HG03342 (cell line): Measurements from ENCODE around the gene CLDN24.

Experiments
- ATAC-seq: cut with Tn5 transposase; IDR thresholded peaks from one replicate; pipeline ENCODE4 v1.9.1; 2021; ENCODE audit warnings: mild to moderate bottlenecking, moderate library complexity; ENCODE audit not compliant: unreplicated experiment

Gene CLDN24

DNA sequence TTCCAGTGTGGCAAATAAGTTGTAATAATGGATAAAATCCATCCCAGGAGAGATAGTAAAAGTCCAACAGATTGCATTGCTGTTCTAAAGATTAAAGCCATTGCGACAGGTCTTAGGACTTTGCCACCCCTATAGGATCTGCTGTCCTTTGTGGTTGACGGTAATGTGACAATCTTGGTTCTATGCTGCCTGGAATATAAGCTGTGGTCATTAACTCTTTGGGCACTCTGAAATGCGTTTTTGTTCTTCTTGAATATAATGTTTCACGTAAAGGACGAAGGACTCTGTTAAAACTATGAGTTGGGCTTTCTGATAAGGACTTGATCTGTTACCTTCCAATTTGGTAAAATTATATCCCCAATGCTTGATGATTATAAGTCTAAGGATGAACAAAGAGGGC, at the start of gene CLDN24:
Gene CLDN24, minus strand, starts transcription at position 101 of the 400 bp plus-strand sequence. Its CDS starts 0 bp downstream, at position 101.
- ATAC-seq, result no peak

DNA sequence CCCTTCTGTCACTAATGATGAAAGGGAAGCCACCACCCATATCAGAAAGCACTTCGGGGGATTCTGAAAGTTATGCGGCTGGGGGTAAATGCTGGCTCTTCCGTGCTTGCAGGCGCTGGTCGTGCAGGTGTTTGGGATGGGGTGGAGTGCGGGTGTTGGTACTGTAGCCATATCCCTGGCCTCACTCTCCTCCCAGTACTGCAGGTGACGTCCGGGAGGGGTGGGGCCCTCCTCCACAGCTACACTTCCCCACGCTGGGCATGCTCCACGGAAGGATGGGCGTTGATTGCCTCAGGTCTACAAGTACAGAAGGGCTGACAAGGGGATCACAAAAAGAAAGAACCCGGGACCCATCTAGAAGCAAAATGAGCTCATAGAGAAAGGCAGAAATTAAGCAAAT, 48.6 kb upstream of the CLDN24 start:
- ATAC-seq, result no peak

DNA sequence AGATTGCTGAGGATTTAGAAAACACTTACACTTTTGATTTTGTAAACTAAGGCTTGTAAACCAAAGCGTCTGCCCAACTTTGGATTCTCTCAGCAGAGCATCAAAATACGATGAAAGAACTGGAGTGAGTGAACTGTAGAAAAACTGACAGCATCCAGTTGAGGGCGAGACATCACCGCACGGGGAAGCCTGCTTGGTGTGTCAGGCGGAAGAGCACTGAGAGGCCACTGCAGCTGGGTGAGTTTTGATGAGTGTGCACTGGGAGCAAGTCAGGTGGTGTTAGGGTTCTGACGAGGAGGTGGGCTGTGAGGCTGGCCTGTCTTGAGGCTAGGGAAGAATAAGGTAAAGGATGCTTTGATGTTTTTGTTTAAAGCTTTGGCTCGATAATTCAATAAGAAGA, 46.8 kb upstream of the CLDN24 start:
- no peak for ATAC-seq

DNA sequence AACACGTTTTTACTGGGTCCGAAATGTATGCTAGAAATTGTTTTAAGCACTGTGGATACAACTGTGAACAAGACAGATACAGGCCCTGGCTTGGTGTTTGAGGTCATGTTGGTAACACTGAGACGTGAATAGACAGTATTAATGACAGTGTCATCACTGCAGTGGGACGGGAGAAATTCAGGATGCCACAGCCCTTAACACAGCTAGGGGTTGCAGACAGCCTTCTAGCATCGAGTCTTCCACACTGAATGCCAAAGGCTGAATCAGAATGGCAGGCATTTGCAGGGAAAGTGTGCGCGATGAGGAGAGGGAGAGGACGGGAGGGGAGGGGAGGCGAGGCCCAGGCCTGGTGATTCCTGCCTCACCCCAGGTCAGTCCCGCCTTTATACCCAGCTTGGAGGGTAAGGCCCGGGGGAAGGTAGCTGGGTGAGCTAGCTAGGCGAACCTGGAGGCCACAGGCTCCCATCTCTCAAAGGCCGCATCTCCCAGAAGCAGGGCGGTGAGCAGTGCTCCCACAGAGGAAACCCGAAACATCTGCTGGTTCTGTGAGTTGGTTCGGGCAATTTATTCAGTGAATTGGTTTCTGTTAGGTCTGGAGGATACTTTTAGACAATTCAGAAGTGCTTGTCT, 44.1 kb upstream of the CLDN24 start:
- no peak for ATAC-seq

DNA sequence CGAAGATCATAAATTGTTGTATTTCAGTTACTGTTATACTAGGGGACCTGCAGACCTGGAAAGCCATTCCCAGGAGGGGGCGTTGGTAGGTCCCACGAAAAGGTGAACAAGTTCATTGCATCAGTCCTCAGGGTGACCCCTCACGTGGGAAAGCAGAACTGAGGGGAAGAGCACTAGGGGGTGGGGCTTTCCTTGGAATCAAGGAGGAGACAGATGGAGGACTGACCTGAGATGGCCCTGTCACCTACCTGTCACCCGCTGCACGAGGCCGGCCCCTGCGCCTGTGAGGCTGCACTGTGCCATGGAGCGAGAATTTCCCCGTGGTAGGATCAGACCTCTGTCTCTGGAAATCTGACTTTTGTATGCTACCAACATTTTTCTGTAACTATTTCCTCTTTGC, 41.8 kb upstream of the CLDN24 start:
- ATAC-seq, result no peak

DNA sequence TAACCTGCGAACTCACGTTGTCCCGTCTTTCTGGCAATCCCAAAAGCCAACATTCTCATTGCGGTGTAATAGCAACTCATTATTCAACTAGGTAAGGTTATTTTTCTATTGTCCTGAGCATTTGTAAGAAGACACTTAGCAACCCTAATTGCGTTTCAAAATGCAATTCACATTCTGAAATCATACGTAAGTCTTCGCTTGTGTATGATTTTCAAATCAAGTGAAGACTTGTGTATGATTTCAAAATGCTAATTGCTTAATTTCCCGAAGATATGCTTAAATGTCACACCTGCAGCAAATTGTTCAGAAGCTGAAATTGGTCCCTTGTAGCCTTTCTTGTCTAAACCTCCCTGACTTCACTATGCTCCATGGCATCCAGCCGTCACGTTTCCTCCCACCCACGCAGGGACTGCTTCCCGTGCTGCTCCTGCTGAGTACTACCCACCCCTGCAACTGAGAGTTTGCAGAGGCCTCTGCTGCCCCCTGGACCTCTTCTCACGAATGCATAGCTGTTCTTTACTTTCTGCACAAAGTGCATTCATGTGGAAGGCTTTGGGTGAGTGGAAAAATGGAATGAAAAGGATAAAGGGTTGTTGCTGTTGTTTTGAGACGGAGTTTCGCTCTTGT, 40.8 kb upstream of the CLDN24 start:
- ATAC-seq, result no peak

DNA sequence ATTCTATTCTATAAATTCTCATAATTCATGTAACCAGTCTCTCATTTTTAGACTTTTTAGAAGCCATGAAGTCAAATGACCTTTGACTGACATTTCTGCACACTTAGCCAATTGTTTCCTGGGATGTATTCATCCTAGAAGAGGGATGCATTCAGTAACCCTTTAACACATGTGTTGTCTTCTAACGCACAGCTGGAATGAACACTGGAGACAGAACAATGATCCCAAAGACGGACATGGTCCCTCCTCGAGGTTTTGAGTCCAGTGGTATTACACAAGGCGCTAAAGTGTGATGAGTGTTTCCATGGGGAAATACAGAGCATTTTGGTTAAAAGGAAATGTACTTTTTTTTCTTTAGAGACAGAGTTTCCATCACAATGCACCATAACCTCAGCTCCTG, 39.8 kb upstream of the CLDN24 start:
- ATAC-seq, result no peak

DNA sequence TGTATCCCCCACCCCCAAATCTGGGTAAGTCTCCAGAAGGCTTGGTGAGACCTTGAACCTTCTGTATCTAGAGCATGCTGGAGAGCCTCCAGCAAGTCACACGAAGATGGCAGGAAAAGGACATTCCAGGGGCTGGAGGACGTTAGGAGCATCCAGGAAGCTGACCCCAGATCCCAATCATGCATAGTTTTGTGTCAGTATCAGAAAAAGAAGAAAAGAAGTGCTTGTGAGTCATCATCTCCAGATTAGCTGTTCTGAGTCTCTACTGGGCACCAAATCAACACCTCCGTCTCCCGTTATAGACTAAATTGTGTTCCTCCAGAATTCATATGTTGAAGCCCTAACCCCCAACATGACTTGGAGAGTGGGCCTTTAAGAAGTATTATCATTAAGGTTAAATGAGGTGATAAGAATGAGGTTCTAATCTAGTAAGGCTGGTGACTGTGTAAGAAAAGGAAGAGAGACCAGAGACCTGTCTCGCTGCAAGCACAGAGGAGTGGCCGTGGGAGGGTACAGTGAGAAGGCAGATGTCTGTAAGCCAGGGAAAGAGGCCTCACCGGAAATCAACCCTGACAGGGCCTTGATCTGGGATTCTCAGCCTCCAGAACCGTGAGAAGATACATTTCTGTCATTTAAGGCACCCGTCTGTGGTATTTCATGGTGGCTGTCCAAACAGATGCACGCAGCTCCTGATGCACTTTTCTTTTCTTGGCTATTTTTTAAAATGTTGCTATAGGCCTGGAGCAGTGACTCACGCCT, 38.1 kb upstream of the CLDN24 start:
- ATAC-seq, result no peak

DNA sequence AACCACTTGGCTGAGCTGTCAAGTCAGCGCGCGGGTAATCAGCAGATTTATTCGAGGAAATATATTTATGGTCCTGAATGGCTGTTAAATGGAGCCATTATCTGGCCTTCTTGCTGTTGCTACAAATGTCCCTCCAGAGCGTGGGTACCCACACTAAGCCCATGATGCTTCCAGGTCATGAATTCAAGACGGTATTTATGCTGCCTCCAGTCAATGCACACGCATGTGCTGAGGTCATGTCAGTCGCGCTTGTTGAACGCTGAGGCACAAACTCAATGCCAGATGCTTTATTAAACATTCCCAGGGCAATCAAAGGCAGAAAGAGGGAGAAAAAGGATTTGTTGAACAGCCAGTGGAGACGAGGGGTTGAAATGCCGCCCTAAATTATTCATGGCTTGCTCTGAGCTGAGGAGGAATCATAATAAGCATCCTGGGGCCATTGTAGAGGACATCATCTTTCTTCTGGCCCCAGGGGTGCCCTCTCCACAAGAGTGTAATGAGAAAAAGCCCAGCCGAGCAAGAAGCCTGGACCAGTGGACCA, 36.1 kb upstream of the CLDN24 start:
- ATAC-seq, result no peak

DNA sequence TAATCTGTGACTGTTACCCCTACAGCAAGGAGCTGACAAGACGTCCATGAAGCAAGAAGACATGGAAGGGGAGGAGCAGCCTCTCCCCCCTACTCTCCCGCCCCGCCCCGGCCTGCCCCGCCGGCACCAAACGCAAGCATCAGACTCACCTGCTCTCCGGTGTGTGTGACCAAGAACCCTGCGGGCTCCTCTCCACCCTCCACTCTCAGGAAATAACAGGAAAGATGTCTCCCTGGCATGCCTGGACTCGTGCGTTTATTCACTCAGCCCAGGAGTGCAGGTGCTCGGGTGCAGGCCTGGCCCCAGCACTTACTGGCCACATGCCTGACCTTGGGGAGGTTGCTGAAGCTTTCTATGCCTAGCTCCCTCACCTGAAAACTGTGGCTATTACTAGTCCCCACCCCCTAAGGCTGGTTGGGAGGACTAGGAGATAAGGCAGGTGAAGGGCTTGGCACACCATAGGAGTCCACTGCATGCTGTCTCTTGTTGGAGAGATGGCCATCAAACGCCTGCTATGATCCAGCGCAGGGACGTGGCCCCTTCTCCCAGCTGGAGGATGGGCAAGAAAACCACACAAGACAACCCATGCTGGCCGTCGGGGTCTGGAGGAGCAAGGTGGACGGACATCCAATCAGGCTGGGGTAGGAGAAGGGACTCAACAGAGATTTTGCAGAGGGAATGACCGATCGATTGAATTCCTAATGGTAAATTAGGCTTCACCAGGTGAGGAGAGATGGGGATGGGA, 34.9 kb upstream of the CLDN24 start:
- ATAC-seq, result no peak

DNA sequence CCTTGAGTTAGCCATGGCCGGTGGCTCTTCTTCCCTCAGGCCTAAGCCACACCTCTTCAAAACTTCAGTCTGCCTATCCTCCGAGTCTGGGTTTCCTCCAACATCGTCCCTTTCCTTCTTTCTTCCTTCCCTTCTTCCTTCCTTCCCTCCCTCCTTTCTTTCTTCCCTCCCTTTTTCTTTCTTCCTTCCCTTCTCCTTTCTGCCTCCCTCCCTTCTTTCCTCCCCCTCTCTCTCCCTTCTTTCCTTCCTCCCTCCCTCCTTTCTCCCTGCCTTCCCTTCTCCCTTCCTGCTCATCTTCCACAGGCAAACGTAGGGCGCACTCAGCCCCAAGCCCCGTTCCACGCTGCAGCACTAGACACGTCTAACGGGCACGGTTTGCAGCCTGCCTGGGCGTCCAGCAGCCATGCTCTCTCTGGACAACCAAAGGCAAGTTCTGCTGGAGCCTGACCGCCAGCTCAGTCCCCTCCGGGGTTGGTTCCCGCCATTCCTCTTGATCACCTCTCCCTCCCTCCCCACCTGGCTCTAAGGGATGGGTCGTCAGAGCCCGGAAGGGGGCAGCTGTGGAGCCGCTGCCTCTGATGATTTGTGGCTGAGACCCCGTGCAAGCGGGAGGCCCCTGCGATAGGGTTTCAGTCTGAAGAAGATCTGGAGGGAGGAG, 34.1 kb upstream of the CLDN24 start:
- ATAC-seq, result no peak

DNA sequence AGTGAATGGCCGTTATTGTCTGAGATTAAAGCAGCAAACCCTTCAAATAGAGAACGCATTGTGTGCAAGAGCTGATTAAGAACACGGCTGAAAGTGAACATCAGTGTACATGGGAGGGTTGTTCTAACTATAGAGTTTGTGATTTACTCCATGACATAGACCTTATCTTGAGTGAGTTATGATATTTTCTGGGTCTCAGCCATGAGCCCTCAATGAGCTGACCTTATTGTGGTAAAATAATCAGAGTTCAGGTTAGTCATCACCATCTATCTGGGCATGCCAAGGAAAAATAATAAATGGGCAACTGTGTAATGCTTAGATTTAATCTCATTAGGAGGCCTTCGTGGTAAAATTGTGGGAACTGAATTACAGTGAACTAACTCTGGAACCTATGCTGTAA, 33.2 kb upstream of the CLDN24 start:
- ATAC-seq, result no peak

DNA sequence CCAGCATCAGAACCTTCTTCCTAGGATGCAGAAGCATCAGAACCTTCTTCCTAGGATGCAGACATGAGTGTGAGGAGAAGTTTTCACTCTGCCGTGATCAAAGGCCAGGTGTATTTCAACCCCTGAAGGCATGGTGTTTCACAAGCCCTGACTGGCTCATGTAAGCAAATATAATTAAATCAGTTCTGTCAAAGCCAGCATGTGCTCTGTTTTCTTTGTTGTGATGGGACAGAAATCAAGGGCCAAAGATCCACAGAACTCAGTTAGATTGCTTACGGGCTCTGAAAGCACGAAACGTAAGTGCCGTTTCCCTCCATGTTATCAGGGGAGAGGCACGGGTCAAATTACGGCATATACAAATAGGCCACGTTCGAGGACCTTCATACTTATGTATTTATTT, 32.0 kb upstream of the CLDN24 start:
- ATAC-seq, result no peak

DNA sequence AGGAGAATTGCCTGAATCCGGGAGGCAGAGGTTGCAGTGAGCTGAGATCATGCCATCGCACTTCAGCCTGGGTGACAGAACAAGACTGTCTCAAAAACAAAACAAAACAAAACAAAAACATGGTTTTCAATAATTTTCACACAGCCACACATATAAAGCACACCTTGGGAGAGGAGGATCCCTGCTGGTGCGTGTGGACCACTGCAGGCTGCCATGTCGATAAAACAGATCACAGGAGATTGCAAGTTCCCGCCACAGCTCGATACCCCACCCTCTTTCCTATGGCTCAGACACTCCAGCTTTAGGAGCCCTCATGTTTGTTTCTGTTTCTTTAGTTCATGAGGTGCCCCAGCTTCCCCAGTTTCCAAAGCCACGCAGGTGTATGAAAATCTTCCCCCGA, 31.3 kb upstream of the CLDN24 start:
- ATAC-seq, result no peak

DNA sequence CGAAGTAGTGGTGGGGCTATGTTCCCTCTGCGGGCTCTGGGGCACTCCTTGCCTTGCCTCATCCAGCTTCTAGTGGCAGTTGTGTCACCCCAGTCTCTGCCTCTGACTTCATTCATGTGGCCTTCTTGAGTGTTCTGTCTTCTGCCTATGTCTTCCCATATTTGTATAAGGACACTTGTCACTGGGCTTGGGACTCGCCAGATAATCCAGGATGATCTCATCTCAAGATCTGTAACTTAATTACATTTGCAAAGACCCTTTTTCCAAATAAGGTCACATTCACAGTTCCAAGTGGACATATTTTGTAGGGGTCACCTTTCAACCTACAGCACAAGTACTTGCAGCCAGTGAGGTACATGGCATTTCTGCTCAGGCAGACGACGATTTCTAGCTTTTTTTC, 30.3 kb upstream of the CLDN24 start:
- ATAC-seq, result no peak

DNA sequence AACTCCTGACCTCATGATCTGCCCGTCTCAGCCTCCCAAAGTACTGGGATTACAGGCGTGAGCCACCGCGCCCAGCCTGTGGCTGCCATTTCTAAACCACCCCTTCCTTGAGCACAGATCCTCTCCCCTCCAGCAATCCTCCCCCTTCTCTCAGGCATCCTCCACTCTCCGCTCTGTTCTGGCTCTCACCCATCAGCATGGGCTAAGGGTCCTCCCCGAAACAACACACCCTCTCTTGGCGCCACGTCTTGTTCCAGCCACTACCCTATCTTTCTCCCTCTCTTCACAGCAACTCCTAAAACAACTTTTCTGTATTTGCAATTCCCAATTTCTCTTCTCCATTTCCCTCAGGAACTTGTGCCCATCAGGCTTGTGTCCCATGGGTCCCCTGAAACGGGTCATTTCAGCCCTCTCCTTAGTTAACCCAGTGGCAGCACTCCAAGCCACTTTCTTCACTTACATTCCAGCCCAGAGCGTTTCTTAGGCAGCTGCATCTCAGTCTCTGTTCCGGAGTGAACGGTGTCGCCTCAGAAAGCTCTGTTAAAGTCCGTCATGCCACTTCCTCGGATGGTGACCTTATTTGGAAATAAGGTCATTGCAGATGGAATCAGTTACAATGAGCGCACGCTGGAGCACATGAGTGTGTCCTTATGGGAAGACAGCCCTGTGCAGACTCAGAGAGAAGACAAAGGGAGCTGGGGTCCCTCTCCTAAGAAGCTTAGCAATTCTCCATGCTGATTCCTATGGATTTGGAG, 28.3 kb upstream of the CLDN24 start:
- no peak for ATAC-seq

DNA sequence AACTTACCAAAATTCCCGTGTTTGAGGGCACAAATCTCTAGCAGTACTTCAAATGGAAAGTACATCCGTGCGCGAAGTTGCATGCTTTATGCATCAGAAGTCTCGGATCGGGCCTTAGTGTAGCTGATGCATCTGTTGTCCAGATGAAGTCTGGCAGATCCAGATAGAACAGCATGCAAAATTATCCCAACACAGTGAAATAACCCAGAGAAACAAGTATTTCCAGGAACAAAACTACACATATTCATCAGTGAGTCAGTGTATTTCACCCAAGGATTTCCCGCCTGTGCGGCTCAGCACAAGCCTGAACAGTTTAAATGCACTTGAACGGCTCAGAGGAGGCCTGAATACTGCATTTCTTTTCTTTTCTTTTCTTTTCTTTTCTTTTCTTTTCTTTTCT, 27.4 kb upstream of the CLDN24 start:
- no peak for ATAC-seq

DNA sequence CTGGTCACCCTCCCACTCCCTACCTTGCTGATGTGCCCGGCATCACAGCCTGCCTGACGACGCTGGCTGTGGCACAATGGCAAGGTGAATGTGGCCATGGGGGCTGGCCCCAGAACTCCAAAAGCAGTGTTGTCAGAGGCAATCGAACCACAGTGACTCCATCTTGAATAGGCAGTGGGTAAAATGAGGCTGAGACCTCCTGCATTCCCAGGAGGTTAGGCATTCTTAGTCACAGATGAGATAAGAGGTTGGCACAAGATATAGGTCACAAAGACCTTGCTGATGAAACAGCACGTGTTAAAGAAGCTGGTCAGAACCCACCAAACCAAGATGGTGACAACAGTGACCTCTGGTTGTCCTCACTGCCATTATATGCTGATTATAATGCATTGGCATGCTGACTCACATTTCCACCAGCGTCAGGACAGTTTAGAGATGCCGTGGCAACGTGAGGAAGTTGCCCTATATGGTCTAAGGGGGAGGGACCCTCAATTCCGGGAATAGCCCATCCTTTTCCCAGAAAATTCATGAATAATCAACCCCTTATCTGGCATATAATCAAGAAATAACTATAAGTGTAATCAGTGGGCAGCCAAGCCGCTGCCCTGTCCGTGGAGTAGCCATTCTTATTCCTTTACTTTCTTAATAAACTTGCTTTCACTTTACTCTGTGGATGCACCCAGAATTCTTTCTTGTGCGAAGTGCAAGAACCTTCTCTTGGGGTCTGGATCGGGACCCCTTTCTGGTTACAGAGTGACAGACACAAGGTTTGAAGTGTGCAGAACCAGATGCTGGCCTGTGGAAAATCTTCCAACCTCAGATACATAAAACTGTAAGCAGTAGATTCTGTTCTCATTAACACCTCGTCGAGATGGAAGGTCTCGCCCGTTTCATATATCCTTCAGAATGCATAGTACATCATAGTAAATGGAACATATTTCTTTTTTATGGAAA, 26.8 kb upstream of the CLDN24 start:
- peak; percentile 47 for ATAC-seq

DNA sequence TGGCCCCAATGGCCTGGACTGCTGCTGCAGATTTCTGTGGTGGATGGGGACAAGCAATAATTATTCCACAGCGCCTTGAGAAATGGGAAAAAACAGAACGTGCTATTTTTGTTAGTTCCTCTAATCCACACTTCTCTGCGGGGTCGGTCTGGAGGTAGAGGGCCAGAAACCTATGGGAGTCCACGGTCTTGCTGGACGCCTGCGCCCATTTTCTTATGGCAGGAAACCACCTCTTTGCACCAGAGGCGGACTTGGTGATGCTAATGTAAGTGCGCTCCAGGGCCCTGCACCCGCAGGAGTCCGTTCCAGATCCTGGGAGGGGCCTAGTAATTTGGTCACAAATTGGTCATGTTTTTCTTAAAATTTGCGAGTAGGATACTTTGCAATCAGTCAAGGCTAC, 25.9 kb upstream of the CLDN24 start:
- no peak for ATAC-seq
